Activated CD4-positive, alpha-beta T cell treated with anti-CD3 and anti-CD28 coated beads, Interleukin-2, amount 10 ng/mL, durations not matched to agents 24 days and 14 days (primary cell): ENCODE data around the gene SESN1. TPM values are rescaled to one million over a fixed set of nuclear protein-coding genes. Genes with fewer than 3 reads are reported as not detected.

Experiments
- DNase-seq: peaks from one replicate; pipeline ENCODE4 v3.0.0; 2022
- H3K27ac Mint-ChIP-seq: one replicate; pipeline ENCODE4 v1.8.0; 2022; ENCODE audit warnings: mild to moderate bottlenecking, mixed read lengths
- H3K27me3 Mint-ChIP-seq: one replicate; pipeline ENCODE4 v1.8.0; 2022; ENCODE audit warnings: mixed read lengths
- H3K36me3 Mint-ChIP-seq: one replicate; pipeline ENCODE4 v1.8.0; 2022; ENCODE audit warnings: low read depth, mild to moderate bottlenecking, mixed read lengths
- H3K4me1 Mint-ChIP-seq: one replicate; pipeline ENCODE4 v1.8.0; 2021; ENCODE audit warnings: mixed read lengths
- H3K4me3 Mint-ChIP-seq: one replicate; pipeline ENCODE4 v1.8.0; 2022; ENCODE audit warnings: mild to moderate bottlenecking, moderate library complexity, mixed read lengths
- H3K9me3 Mint-ChIP-seq: one replicate; pipeline ENCODE4 v1.8.0; 2021; ENCODE audit warnings: mixed read lengths
- intact Hi-C: fragments of 100-400 bp; cut with micrococcal nuclease; formaldehyde crosslinking; loops from one replicate; pipeline ENCODE4 v1.15.1; 2023
- total RNA-seq: library from RNA; stranded (reverse); gene quantifications from 2 replicates; pipeline ENCODE4 v1.2.3, GENCODE V29; 2022

The SESN1 gene
- total RNA-seq, 1 donor from 2014 or later, result 11.5 TPM

- peak overlapping the region; percentile 76 for H3K27ac Mint-ChIP-seq
- peaks cover 58% of the 10 kb centered on the region for H3K4me1 Mint-ChIP-seq
- H3K4me3 Mint-ChIP-seq, result peak overlapping the region; percentile 63
- intact Hi-C loops, result loop anchor here (1.0 to 2.0 kb wide), 5 partner anchors 22 to 384 kb away; no protein-coding TSS in a partner anchor
- peaks cover 9% of the 10 kb centered on the region for H3K36me3 Mint-ChIP-seq
- no peaks in the 10 kb centered on the region for H3K27me3 Mint-ChIP-seq
- peak; percentile 89 for DNase-seq
- H3K9me3 Mint-ChIP-seq, result peaks cover 9% of the 10 kb centered on the region
Observed at GRCh38 chr6:108942556-108943492, 151.8 kb downstream of the SESN1 start.

GRCh38 chr6:108941859-108942258, 152.8 kb downstream of the SESN1 start:
- Mint-ChIP-seq H3K27ac (no peak overlapping the region), H3K36me3 (peaks cover 9% of the 10 kb centered on the region), H3K9me3 (peaks cover 9% of the 10 kb centered on the region), H3K27me3 (no peaks in the 10 kb centered on the region), H3K4me3 (no peak overlapping the region), H3K4me1 (peaks cover 52% of the 10 kb centered on the region)
- intact Hi-C loops, result loop anchor here (1.0 to 2.0 kb wide), 5 partner anchors 21 to 383 kb away; no protein-coding TSS in a partner anchor
- no peak for DNase-seq

- Mint-ChIP-seq H3K27me3 (peaks cover 4% of the 10 kb centered on the region), H3K27ac (peak overlapping the region; percentile 10), H3K4me3 (no peak overlapping the region), H3K4me1 (peaks cover 51% of the 10 kb centered on the region), H3K9me3 (peaks cover 9% of the 10 kb centered on the region), H3K36me3 (peaks cover 9% of the 10 kb centered on the region)
- intact Hi-C loops, result no loop called here
- DNase-seq, result no peak
Observed at GRCh38 chr6:108941281-108941680, 153.4 kb downstream of the SESN1 start.

GRCh38 chr6:108940741-108941140, 153.9 kb downstream of the SESN1 start:
- H3K27me3 Mint-ChIP-seq, result peaks cover 4% of the 10 kb centered on the region
- DNase-seq, result no peak
- peaks cover 45% of the 10 kb centered on the region for H3K4me1 Mint-ChIP-seq
- intact Hi-C loops, result no loop called here
- peaks cover 9% of the 10 kb centered on the region for H3K9me3 Mint-ChIP-seq
- peaks cover 9% of the 10 kb centered on the region for H3K36me3 Mint-ChIP-seq
- H3K27ac Mint-ChIP-seq, result no peak overlapping the region
- H3K4me3 Mint-ChIP-seq, result no peak overlapping the region

GRCh38 chr6:108937170-108937569, 157.5 kb downstream of the SESN1 start:
- no peak for DNase-seq
- no peak overlapping the region for H3K27ac Mint-ChIP-seq

More at GRCh38 chr6:108937170-108937569, 157.5 kb downstream of the SESN1 start:
- Mint-ChIP-seq H3K27me3 (peaks cover 19% of the 10 kb centered on the region), H3K36me3 (peaks cover 9% of the 10 kb centered on the region), H3K9me3 (peaks cover 9% of the 10 kb centered on the region), H3K4me1 (peaks cover 19% of the 10 kb centered on the region), H3K4me3 (no peak overlapping the region)
- intact Hi-C loops, result no loop called here

Other genes starting within 250 kb of the SESN1 start
- 2.7 and 3.3 TPM in 2 replicates for gene ARMC2, start 246.4 kb downstream of the SESN1 start, total RNA-seq
- gene CEP57L1, start 661 bp upstream of the SESN1 start, total RNA-seq, result 14.2 and 15.3 TPM in 2 replicates